Vagina (tissue), 2 donors: Measurements from ENCODE around the gene TMPRSS3. TPM values are rescaled to one million over a fixed set of nuclear protein-coding genes. Genes with fewer than 3 reads are reported as not detected.

ENCODE experiments used
- DNase-seq, 2 donors: peaks; one replicate each; pipeline ENCODE4 v3.0.0-alpha.2; 2017; ENCODE audit errors: extremely low spot score in 2 of 2
- H3K27ac ChIP-seq: fragments of 200-600 bp; sonication (generic); one replicate; pipeline ENCODE4 v1.5.1; 2019
- H3K27me3 ChIP-seq: fragments of 200-600 bp; sonication (generic); one replicate; pipeline ENCODE4 v1.5.1; 2019
- H3K36me3 ChIP-seq, 2 donors: fragments of 200-600 bp; sonication (generic); one replicate each; pipeline ENCODE4 v1.5.1; 2017 to 2019
- H3K4me1 ChIP-seq: fragments of 200-600 bp; sonication (generic); one replicate; pipeline ENCODE4 v1.5.1; 2019
- H3K4me3 ChIP-seq, 2 donors: fragments of 200-600 bp; sonication (generic); 1 replicate in 1 of 2; 2 replicates in 1 of 2; pipeline ENCODE4 v1.5.1; 2016 to 2019
- H3K9me3 ChIP-seq: fragments of 200-600 bp; sonication (generic); one replicate; pipeline ENCODE4 v1.5.1; 2019
- CTCF ChIP-seq, 3 experiments: fragments of 450-650 bp in 2 of 3; fragments of 200-600 bp in 1 of 3; sonication (generic) in 1 of 3; IDR thresholded peaks; one replicate each; pipeline ENCODE4 v1.5.1; 2017 to 2019; ENCODE audit warnings: antibody characterized with exemption in 3 of 3, mild to moderate bottlenecking in 2 of 3, moderate library complexity in 2 of 3
- POLR2A ChIP-seq, 2 donors: fragments of 450-650 bp; IDR thresholded peaks; one replicate each; pipeline ENCODE4 v1.6.1; 2017; ENCODE audit warnings: antibody characterized with exemption in 2 of 2, mild to moderate bottlenecking in 2 of 2, moderate library complexity in 2 of 2
- POLR2AphosphoS5 ChIP-seq, 2 donors: sonication (generic); formaldehyde crosslinking; IDR thresholded peaks; one replicate each; pipeline ENCODE4 v1.9.0; 2017; ENCODE audit warnings: antibody characterized with exemption in 2 of 2, mild to moderate bottlenecking in 2 of 2, low read depth in 1 of 2; ENCODE audit not compliant: insufficient read depth in 1 of 2
- intact Hi-C: fragments of 100-400 bp; cut with DNase I; formaldehyde crosslinking; loops from one replicate; pipeline ENCODE4 v1.15.1; 2023
- total RNA-seq: library from RNA; depleted of rRNA; stranded (reverse); fragments of >200 nt; gene quantifications from one replicate; pipeline ENCODE4 v1.2.3, GENCODE V29; 2016

Gene TMPRSS3
- total RNA-seq, 1 donor from 2014 or later, result 0.25 TPM

- TF ChIP-seq CTCF (IDR thresholded peaks at IDR 0.05), result no peak
- TF ChIP-seq POLR2AphosphoS5 (IDR thresholded peaks at IDR 0.05; ENCODE audit: insufficient read depth in 1 of 2, low read depth in 1 of 2), result no peak
- TF ChIP-seq POLR2A (IDR thresholded peaks at IDR 0.05), result no peak
- no peak for DNase-seq
- Histone ChIP-seq H3K4me3 (no peak overlapping the region), H3K27ac (no peak overlapping the region), H3K27me3 (no peaks in the 10 kb centered on the region), H3K4me1 (no peaks in the 10 kb centered on the region), H3K36me3 (no peaks in the 10 kb centered on the region), H3K9me3 (no peaks in the 10 kb centered on the region)
- intact Hi-C loops, result no loop called here
Observed at GRCh38 chr21:42373908-42374455, 21.9 kb downstream of the TMPRSS3 start.

GRCh38 chr21:42373196-42373907 is 22.5 kb downstream of the TMPRSS3 start:
- H3K27ac ChIP-seq, result no peak overlapping the region
- intact Hi-C loops, result no loop called here
- H3K27me3 ChIP-seq, result no peaks in the 10 kb centered on the region
- H3K4me3 ChIP-seq, result no peak overlapping the region
- TF ChIP-seq CTCF (IDR thresholded peaks at IDR 0.05) (no peak), POLR2A (IDR thresholded peaks at IDR 0.05) (no peak), POLR2AphosphoS5 (IDR thresholded peaks at IDR 0.05; ENCODE audit: insufficient read depth in 1 of 2, low read depth in 1 of 2) (no peak)
- DNase-seq, result no peak
- no peaks in the 10 kb centered on the region for H3K36me3 ChIP-seq
- H3K9me3 ChIP-seq, result no peaks in the 10 kb centered on the region
- H3K4me1 ChIP-seq, result no peaks in the 10 kb centered on the region

GRCh38 chr21:42370894-42371654 is 24.8 kb downstream of the TMPRSS3 start:
- TF ChIP-seq POLR2AphosphoS5 (IDR thresholded peaks at IDR 0.05; ENCODE audit: insufficient read depth in 1 of 2, low read depth in 1 of 2) (no peak), POLR2A (IDR thresholded peaks at IDR 0.05) (no peak), CTCF (IDR thresholded peaks at IDR 0.05) (no peak)
- DNase-seq, result no peak
- Histone ChIP-seq H3K27ac (no peak overlapping the region), H3K4me3 (no peak overlapping the region), H3K27me3 (no peaks in the 10 kb centered on the region), H3K36me3 (no peaks in the 10 kb centered on the region), H3K9me3 (no peaks in the 10 kb centered on the region), H3K4me1 (no peaks in the 10 kb centered on the region)
- intact Hi-C loops, result no loop called here

GRCh38 chr21:42369821-42370220 is 26.0 kb downstream of the TMPRSS3 start:
- Histone ChIP-seq H3K9me3 (no peaks in the 10 kb centered on the region), H3K27me3 (no peaks in the 10 kb centered on the region), H3K36me3 (no peaks in the 10 kb centered on the region), H3K4me1 (no peaks in the 10 kb centered on the region), H3K27ac (no peak overlapping the region), H3K4me3 (no peak overlapping the region)
- TF ChIP-seq POLR2A (IDR thresholded peaks at IDR 0.05), result no peak
- TF ChIP-seq CTCF (IDR thresholded peaks at IDR 0.05), result no peak
- no peak for TF ChIP-seq POLR2AphosphoS5 (IDR thresholded peaks at IDR 0.05; ENCODE audit: insufficient read depth in 1 of 2, low read depth in 1 of 2)
- intact Hi-C loops, result no loop called here
- no peak for DNase-seq
